ENCODE measurements around the gene STARD9.
"Not testable (repeated sequence)": the region's sequence is repeated elsewhere in the genome, so short reads cannot be mapped to it uniquely, and the experiment has no call there.

Gene STARD9

DNA sequence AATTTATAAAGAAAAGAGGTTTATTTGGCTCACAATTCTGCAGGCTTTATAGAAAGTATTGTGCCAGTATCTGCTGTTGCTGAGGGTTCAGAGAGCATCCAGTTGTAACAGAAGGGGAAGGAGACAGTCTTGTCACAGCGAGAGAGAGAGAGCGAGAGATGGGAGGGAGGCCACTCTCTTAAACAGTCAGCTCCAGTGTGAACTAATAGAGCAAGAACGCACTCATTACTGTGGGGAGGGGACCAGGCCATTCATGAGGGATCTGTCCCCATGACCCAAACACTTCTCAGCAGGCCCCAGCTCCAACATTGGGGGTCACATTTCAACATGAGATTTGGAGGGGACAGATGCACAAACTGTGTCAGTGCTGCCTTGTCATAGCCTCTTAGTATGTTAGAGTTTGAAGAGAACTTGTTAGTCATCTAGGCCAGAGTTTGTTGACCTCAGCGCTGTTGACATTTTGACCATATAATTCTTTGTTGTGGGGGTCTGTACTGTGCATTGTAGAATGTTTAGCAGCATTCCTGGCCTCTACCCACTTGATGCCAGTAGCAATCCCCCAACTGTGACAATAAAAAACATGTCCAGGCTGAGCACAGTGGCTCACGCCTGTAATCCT lies 15.3 kb downstream of the STARD9 start:
- DNase-seq (ENCODE audit: low read depth), result no peak

DNA sequence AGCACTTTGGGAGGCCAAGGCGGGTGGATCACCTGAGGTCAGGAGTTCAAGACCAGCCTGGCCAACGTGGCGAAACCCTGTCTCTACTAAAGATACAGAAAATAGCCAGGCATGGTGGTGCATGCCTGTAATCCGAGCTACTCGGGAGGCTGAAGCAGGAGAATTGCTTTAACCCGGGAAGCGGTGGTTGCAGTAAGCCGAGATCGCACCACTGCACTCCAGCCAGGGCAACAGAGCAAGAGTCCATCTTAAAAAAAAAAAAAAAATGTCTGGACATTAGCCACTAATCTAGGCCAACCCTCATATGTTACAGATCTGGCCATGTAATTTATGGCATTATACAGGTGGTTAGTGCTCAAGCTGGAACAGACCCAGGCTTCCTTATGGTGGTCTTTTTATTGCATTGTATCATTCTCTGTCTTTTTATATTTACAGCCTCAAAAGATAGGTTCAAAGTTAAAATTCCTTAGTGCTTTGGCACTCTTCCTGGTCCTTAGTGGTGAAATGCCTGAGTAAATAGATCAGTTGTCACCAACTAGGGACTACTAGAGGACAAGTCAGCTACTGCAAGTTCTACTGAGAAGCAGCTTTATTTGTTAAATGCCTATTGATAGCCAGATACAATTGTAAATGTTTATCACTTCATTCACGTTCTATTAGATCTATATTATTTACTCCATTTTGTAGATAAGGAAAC lies 16.0 kb downstream of the STARD9 start:
- no peak for DNase-seq (ENCODE audit: low read depth)

DNA sequence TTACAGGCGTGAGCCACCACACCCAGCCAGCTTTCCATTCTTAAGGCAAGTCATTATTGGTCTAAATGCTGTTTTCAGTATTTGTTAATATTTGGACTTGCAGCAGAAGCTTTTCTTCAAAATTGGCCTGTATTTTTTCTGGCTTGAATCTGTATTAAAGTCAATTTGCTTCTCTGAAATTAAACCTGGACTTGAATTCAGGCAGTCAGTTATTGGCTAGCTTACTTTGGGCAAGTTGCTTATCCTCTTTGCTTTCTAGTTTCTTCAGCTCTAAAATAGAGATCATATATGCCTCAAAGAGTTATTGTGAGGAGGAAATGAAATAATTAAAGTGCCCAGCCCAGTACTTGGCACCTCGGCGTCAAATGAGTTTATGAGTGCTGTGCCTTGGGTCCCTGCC lies 17.3 kb downstream of the STARD9 start:
- DNase-seq (ENCODE audit: low read depth), result no peak

DNA sequence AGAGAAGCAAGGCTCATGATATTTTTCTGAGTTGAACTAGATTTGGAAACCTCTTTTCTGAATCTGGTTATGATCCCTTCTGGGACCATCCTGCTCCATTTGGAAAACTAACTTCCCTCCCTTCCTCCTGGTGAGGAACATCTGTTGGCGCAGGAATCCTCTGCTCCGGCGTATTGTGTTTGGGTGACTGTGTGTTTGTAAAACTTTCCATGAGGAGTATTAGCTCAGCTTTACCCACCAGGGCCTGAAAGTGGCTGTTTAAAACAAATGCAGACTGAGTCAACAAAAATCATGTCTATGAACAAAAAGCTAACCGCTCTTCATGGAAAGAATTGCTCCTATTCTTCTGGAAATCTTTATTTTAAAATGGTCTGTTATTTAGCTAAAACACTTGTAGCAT lies 17.7 kb downstream of the STARD9 start:
- no peak for DNase-seq (ENCODE audit: low read depth)

DNA sequence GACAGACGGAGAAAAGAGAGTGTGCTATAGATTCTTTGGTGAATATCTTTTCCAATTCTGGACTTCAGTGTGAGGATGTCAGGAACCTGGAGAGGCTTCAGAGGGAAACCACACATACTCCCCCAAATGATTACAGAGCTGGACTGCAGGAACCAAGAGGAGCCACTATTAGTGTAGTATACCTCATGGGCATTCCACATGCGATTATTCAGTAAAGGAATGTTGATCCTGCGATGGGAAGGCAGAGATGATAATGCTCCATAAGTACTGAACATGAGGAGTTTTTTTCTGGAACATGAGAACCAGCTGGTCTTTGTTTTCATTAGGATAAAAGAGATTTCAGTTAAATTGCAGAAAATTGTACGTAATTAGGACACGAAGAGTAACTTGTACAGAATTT lies 18.7 kb downstream of the STARD9 start:
- DNase-seq (ENCODE audit: low read depth), result no peak

DNA sequence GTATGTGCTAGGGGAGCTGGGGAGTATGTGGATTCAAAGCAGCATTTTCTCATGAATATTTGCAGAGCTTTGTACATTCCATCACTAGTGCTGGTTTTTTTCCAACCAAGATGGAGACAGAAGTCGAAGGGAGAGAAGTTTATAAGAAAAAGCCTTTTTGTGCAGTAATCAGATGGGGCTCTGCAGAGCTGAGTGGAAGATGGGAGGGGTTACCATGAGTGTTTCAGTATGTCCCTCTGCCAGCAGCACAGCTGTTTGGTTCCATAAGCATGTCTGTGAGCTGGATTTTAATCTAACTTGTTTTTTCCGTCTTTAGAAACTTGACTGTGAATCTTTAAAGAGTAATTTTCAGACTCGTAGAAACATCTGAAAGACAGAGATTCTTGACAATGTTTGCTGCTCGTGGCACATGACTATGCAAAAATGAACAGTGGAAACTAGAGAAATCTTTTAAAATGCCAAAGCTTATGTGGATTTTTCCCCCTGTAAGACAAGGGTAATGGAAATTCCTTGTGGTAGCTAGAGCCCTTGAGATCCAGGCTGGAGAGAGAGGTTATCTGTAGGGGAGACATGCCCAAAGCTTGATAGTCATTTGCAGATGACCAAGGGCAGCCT lies 20.3 kb downstream of the STARD9 start:
- DNase-seq (ENCODE audit: low read depth), result no peak

DNA sequence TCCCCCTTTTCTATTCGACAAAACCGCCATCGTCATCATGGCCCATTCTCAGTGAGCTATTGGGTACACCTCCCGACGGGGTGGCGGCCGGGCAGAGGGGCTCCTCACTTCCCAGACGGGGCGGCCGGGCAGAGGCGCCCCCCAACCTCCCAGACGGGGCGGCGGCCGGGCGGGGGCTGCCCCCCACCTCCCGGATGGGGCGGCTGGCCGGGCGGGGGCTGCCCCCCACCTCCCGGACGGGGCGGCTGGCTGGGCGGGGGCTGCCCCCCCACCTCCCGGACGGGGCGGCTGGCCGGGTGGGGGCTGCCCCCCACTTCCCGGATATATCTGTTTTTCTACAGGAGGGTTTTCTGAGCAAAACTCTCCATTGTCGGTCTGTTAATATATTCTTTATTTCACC lies 25.9 kb downstream of the STARD9 start:
- DNase-seq (ENCODE audit: low read depth), result not testable (repeated sequence)

DNA sequence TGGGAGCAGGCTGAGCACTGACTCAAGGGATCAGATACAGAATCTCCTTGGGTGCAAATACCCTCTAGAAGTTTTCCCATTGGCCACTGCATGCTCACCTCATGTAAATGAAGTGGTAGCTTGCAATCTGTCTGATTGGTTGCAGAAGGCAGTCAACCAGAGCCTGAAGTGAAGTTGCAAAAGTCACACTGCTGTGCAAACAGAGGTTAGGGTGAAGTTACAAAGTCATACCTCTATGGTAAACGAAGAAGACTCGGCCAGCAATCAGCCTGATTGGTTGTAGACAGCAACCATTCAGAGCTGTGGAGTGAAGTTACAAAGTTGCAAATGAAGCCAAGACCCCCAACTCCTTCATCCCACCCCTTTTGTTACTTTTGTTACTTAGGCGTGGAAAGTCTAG lies 27.1 kb downstream of the STARD9 start:
- DNase-seq (ENCODE audit: low read depth), result no peak

DNA sequence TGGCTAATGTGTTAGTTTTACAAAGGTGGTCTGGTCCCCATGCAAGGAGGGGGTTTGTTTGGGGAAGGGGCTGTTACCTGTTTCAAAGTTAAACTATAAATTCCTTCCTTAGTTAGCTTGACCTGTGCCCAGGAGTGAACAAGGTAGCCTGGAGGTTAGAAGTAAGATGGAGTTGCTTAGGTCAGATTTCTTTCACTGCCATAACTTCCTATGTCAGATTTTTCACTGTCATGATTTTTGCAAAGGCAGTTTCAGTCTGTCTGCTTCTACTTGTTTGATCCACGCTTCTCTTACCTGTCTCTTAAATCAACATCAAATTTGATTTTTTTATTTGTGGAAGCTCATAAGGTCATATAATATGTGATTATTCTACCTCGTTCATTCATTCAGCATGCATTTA lies 28.6 kb downstream of the STARD9 start:
- DNase-seq (ENCODE audit: low read depth), result no peak

DNA sequence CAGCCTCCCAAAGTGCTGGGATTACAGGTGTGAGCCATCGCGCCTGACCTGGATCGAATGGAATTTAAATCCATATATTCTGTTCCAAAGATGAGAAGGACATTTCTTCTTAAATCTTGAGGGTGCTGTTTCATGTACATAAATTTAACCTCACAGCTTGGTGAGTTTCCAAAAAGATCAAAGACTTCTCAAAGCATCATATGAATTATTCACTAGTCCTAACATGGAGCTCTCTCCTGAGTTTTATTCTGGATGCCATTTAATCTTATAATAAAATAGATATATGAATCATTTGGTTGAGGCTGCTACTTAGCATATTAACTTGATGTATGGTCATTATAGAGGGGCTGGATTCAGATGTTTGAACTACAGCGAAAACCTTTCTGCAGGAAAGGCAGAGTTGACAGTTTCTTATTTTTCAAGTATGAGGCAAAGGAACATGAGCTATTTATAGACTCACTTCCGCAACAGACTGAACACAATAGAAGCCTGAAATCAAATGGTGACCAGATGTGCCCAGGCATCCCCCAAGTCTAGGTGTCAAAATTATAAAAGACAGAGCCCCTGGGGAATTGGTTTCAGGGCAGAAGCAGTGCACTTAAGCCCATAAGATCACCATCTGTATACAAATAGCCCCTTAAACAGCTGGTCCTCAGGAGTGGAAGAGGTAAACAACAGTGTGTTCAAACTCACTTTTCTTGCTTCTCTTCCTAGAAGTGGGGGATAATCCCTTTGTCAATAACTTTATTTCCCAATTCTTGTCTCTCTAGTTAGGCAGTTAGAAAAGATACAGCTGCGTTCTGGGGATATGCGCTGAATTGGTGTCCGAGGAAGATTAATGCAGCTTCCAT lies 29.7 kb downstream of the STARD9 start:
- no peak for DNase-seq (ENCODE audit: low read depth)

DNA sequence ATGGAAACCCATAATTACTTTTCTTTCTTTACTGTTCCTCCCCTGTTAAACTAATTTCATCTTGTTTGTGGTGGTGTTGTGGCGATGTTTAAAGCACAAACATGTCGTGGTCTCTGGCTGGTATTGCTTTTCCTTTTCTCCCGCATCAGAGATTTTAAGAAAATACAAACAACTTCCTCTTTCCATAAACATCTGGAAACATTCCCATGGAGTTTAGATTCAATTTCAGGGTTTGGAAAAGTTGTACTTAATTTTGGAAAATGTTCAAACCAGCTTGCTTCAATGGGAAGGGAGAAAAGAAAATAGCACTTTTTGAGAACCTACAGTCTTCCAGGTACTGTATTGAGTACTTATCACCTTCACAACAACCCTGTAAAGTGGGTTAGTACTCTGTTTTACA lies 30.4 kb downstream of the STARD9 start:
- no peak for DNase-seq (ENCODE audit: low read depth)

DNA sequence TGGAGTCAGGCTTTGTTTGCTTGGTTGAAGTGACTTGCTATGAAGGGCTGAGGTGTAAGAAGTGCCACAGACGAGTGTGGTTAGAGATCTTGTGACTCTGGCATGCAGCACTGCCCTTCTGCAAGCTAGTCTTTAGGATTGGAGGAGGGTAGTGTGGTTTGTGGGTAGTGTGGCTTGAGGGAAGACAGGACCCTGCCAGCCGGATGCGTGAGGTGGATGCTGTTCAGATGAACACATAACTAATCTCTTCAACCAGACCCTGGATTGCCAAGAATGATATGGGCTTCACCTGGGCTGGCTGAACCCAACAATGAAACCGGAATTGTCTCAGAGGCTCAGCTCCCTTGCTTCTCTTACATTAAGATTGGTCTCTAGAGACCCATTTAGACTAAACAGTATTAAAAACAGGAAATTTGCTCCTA lies 32.7 kb downstream of the STARD9 start:
- DNase-seq (ENCODE audit: low read depth), result peak; percentile 21

DNA sequence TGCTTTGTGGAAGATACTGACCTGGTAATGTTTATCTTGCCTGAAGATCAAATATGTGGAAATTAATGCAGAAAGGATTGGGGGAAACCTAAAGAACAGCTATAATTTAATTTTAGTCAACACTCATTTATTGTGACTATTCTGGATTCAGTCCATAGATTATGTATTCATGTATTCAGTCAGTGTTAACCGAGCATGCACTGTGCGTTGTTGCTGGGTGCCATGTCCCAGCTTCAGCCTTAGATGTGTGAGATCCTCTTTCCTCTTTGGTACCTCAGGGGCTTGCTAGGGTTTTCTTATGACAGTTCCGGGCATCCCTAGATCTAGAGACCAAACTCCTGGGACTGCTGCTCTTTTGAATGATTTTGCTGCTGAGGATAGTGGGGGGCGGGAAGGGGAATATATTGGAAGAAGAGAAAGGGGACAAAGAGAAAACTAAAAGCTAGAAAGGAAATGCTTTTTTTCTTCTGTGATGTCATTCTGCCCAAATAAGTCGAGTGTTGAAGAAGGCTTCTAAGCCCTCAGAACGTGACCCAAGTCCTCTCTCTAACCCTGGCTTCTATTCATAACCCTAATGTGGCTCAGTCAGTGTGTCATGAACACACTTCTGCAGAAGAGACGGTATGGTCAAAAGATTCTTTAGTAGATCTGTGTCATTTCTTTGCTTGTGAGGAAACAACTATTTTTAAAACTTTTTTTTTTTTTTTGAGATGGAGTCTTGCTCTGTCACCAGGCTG lies 33.5 kb downstream of the STARD9 start:
- no peak for DNase-seq (ENCODE audit: low read depth)

DNA sequence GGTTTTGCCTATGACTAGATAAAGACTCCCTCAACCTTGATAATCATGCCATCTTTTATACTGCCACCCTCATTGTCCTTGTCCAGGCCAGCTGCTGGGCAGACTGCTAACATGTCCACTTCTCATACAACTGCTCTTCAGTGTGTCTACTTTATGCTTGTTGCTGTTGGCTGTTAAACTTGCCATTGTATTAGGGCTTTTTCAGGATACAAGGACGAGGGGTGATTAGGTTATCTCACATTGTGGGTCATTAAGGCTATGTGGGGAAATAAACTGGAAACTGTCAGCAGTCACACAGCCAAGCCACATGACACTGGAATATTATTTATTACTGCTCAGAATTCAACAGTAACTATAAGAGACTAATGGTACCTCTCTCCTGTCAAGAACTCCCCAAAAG lies 36.1 kb downstream of the STARD9 start:
- DNase-seq (ENCODE audit: low read depth), result no peak

DNA sequence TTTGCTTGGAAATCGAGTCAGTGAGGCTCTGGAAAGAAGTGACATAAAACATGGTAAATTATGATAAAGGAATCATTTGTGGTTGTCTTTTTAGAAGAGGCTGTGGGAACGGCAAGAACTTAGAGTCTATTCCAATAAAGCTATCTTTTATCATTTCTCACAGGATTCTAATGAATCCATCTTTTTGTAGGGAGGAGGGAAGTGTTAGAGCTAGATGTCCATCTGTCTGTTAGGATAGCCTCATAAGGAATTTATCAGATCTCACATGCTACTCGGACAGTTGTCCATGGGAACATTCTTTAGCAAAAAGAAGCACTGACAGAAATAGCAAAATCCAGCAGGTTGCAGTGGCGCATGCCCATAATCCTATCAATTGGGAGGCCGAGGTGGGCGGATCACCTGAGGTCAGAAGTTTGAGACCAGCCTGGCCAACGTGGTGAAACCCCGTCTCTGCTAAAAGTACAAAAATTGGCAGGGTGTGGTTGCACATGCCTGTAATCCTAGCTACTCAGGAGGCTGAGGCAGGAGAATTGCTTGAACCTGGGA lies 37.0 kb downstream of the STARD9 start:
- no peak for DNase-seq (ENCODE audit: low read depth)

DNA sequence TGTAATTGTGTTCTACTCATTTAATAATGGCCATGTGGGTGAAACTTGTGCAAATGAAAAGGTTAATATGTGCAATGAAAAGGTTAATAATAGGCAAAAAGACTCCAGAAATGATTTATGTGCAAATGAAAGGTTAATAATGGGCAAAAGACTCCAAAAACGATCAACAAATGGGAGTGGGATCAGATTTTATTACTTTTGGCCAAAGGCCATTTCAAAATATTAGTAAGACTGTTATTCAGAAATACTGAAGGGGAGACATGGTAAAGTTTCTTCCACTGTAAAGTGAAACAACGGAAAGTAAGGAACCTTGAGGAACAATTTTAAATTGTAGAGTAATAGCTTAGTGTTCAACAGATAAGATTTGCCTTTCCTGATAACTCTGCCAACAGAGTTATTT lies 40.7 kb downstream of the STARD9 start:
- no peak for DNase-seq (ENCODE audit: low read depth)

DNA sequence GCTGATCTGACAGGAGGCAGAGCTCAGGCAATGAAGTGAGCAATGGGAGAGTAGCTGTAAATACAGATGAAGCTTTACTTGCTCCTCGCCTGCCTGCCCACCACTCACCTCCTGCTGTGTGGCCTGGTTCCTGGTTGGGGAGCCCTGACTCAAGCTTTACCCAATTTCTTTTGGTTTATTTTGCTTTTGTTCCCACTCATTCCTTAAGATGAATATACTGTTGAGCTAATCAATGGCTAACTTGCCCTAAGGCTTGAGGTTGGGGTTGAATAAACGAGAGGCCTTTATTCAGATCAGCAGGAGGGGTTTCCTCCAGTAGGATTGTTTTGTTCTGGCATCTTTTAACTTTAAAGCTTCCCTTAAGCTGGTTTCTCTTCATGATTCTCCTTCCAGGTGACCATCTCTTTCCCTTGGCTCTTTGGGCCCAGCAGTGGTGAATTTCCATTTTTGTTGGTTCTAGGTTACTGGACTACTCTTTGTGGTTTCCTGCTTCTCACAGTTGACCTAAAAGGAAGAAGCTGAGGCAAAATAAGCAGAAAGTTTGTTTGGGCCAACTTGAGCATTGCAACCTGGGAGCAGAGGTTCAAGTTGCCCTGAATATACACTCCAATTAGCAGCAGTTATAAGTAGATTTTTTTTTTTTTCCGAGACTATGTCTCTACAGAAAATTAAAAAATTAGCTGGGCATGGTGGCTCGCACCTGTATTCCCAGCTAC lies 44.4 kb downstream of the STARD9 start:
- DNase-seq (ENCODE audit: low read depth), result no peak

DNA sequence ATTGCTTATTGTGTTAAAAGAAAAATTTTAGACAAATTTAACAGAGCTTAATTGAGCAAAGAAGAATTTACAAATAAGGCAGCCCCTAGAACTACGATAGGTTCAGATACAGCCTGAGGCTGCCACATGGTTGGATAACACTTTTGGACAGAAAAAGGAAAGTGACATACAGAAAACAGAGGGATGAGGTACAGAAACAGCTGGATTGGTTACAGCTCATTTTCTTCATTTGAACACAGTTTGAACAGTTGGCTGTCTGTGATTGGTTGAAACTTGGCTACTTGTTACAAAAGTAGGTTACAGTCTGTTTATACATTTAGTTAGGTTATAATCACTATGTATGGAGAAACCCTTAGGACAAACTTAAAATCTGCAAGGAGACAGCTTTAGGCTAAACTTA lies 46.0 kb downstream of the STARD9 start:
- no peak for DNase-seq (ENCODE audit: low read depth)

DNA sequence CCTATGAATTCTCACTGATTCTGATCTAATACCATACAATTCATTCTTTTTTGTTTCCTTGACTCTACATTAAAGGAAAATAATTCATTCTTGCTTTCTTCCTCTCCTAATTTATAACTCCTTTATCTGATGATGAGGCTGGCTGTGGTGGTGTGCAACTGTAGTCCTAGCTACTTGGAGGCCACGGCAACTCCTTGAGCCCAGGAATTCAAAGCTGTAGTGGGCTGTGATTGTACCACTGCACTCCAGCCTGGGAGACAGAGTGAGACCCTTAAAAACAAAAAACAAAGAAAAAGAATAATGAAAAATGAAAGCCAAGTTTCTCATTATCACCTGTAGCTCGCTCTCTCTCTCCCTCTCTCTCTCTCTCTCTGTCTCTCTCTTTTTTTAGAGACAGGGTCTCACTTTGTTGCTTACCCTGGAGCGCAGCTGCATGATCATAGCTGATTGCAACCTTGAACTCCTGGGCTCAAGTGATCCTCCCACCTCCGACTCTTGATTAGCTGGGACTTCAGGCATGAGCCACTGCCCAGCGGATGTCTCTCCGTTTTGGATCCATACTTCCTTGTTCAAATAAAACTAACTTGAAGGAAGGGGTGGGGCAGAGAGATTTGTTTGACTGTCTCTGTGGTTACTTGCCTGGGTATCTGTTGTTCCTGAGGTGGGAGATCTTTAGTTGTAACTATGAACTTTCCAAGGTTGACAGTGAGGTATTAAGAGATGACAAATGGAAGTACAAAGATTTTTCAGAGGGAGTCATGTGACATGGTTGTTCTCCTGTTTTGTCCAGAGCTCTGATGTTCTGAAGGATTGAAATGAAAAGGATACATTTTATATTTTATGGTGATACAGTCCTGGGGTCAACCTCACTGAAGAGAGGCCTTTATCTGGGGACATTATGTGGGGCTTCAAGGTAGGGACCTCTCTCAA lies 46.9 kb downstream of the STARD9 start:
- DNase-seq (ENCODE audit: low read depth), result no peak

DNA sequence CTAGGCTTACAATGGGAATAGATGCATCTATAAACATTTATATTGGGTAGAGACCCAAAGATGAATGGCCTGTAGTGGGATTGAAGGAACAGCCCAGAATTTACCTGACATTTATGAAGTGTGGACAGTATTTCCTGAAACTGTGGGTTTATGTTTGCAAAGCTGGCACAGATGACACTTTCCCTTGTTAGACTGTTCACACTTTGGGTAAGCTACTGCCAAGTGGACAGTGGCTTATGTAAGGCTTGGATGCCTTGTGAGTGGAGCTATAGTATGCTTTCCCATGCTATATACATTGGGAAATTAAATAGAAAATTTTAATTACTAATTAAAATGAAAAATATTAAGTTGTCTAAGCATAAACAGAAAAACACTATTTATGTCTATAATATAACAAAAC lies 48.5 kb downstream of the STARD9 start:
- DNase-seq (ENCODE audit: low read depth), result no peak
